Uterus (tissue), 2 donors: Measurements from ENCODE around the gene ZBTB11.
A peak's percentile ranks its signal among the peaks of the same experiment; 100 is the strongest.

Source experiments
- CTCF ChIP-seq, 4 experiments: fragments of 200-600 bp in 2 of 4; fragments of 450-650 bp in 2 of 4; sonication (generic) in 2 of 4; IDR thresholded peaks; one replicate each; pipeline ENCODE4 v1.5.1; 2016 to 2019; ENCODE audit warnings: antibody characterized with exemption in 4 of 4, mild to moderate bottlenecking in 2 of 4, moderate library complexity in 1 of 4
- POLR2A ChIP-seq, 2 donors: fragments of 450-650 bp; IDR thresholded peaks; one replicate each; pipeline ENCODE4 v1.6.1; 2016; ENCODE audit warnings: antibody characterized with exemption in 2 of 2, mild to moderate bottlenecking in 1 of 2, moderate library complexity in 1 of 2

DNA sequence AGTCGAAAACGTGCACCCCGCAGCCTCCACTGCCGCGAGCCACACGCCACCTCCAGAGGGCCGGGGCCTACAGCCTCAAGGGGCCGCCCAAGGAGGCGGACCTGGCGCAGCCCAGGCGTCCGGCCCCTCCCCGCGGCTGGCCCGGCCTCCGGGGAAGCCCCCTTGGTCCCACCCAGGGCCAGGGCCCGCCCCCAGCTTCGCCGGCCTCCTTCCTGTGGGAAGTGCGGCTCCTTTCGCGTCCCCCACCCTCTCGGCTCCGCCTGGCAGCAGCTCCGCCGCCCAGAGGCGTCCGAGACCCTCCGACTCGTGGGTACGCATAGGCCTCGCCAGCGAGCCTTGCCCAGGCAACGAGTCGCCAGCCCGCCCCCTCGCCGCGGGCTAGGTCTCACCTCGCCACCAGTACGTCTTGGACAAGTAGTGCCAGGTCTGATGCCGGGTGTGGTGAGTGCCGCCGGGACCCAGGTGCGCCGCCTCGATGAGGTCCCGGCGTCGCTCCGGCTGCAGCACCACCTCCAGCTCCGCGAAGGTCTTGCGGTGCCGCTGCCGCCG lies 642 bp downstream of the ZBTB11 start:
- TF ChIP-seq CTCF (IDR thresholded peaks at IDR 0.05) (peak in 3 of 4 experiments; percentile 19 to 39 (median 26)), POLR2A (IDR thresholded peaks at IDR 0.05) (peak; percentile 59 to 64)
